GM12801 (cell line): ENCODE measurements around the gene GPR4.

Experiments
- CTCF ChIP-seq: IDR thresholded peaks from one replicate; pipeline ENCODE4 v1.5.1; 2011; ENCODE audit warnings: control low read depth; ENCODE audit not compliant: insufficient read length; ENCODE audit errors: extremely low read depth

GPR4 gene

GRCh38 chr19:45569619-45570421 is 32.2 kb downstream of the GPR4 start:
- TF ChIP-seq CTCF: no peak

GRCh38 chr19:45568732-45569131 is 33.3 kb downstream of the GPR4 start:
- no peak for TF ChIP-seq CTCF

- no peak for TF ChIP-seq CTCF
Observed at GRCh38 chr19:45567609-45568008, 34.4 kb downstream of the GPR4 start.

- no peak for TF ChIP-seq CTCF
Observed at GRCh38 chr19:45564131-45564780, 37.8 kb downstream of the GPR4 start.

- TF ChIP-seq CTCF: no peak
Observed at GRCh38 chr19:45560686-45561085, 41.3 kb downstream of the GPR4 start.

- no peak for TF ChIP-seq CTCF
Observed at GRCh38 chr19:45560038-45560437, 42.0 kb downstream of the GPR4 start.

- TF ChIP-seq CTCF: peak; percentile 61
Observed at GRCh38 chr19:45558399-45558878, 43.6 kb downstream of the GPR4 start.
